VCaP (cell line): Measurements from ENCODE around the gene MAP3K2.

Source experiments
- H3K27ac ChIP-seq: fragments of 450-650 bp; 2 replicates; pipeline ENCODE4 v1.5.1; 2017
- TF ChIP-seq, protein P1 (sequence below): fragments of 450-650 bp; conservative IDR thresholded peaks from 2 replicates; pipeline ENCODE4 v1.5.1; 2017; ENCODE audit warnings: mild to moderate bottlenecking, moderate library complexity

Gene MAP3K2

GRCh38 chr2:127419112-127419430 lies 31.3 kb upstream of the MAP3K2 start:
- no peak overlapping the region for H3K27ac ChIP-seq
- TF ChIP-seq, protein P1, sequence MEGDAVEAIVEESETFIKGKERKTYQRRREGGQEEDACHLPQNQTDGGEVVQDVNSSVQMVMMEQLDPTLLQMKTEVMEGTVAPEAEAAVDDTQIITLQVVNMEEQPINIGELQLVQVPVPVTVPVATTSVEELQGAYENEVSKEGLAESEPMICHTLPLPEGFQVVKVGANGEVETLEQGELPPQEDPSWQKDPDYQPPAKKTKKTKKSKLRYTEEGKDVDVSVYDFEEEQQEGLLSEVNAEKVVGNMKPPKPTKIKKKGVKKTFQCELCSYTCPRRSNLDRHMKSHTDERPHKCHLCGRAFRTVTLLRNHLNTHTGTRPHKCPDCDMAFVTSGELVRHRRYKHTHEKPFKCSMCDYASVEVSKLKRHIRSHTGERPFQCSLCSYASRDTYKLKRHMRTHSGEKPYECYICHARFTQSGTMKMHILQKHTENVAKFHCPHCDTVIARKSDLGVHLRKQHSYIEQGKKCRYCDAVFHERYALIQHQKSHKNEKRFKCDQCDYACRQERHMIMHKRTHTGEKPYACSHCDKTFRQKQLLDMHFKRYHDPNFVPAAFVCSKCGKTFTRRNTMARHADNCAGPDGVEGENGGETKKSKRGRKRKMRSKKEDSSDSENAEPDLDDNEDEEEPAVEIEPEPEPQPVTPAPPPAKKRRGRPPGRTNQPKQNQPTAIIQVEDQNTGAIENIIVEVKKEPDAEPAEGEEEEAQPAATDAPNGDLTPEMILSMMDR: no peak

GRCh38 chr2:127418300-127419111 lies 30.7 kb upstream of the MAP3K2 start, which contains the start of gene PROC:
Gene PROC (plus strand): TSS chr2:127418427. CDS start chr2:127419943, 1,516 bp downstream.
- H3K27ac ChIP-seq: no peak within 1 kb of the TSS
- TF ChIP-seq, protein P1: no peak

GRCh38 chr2:127417406-127417805 lies 29.6 kb upstream of the MAP3K2 start:
- TF ChIP-seq, protein P1: no peak
- no peak overlapping the region for H3K27ac ChIP-seq

GRCh38 chr2:127416506-127417001 lies 28.8 kb upstream of the MAP3K2 start:
- TF ChIP-seq, protein P1: no peak
- peak overlapping the region; percentile 29; the same call in 1 of the 2 replicates for H3K27ac ChIP-seq

GRCh38 chr2:127415593-127416505 lies 28.1 kb upstream of the MAP3K2 start:
- peak overlapping the region; percentile 29; the same call in 1 of the 2 replicates for H3K27ac ChIP-seq
- TF ChIP-seq, protein P1: peak; percentile 84

DNA sequence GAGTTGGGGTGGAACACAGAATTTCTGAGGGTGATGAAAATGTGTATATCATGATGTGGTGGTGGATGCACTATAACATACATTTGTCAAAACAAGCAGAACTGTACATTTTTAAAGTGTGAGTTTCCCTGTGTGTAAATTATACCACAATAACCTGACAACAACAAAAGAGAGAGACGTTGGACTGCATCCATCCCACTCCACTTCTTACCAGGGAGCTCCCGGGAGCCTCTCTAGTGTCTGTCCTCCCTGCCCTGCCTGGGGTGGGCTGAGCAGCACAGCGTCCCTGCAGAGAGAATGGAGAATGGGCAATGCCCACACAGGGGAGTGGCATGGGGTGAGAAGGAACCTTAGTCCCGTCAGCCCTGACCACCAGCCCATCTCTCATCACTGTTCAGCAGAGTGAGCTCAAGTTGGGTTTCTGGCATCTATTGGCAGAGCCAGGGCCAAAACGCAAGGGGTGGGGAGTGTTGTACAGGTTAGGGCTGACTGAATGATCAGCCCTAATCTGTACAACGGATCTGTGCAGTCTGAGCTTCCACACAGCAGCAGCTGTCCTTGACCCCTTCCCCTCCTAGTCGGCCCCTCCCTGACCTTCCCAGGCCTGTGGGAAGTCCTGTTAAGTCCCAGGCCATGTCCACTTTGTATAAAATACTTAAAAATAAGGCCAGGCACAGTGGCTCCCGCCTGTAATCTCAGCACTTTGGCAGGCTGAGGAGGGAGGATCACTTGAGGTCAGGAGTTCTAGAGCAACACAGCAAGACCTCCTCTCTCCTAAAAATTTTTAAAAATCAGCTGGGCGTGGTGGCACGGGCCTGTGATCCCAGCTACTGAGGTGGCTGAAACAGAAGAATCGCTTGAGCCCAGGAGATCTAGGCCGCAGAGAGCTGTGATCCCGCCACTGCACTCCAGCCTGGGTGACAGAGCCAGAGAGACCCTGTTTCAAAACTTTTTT lies 27.1 kb upstream of the MAP3K2 start:
- H3K27ac ChIP-seq: no peak overlapping the region; the same call in 1 of the 2 replicates

More for the DNA sequence above, 27.1 kb upstream of the MAP3K2 start:
- TF ChIP-seq, protein P1: no peak
